NCI-H2196 (cell line): ENCODE results near the gene KRT71.
A peak's percentile ranks its signal among the peaks of the same experiment; 100 is the strongest.
"Not testable (repeated sequence)": the region's sequence is repeated elsewhere in the genome, so short reads cannot be mapped to it uniquely, and the experiment has no call there.

ENCODE experiments used
- DNase-seq: peaks from one replicate; lab custom pipeline; 2025; ENCODE audit not compliant: unreplicated experiment; lab: John Stamatoyannopoulos, UW

KRT71 gene

DNA sequence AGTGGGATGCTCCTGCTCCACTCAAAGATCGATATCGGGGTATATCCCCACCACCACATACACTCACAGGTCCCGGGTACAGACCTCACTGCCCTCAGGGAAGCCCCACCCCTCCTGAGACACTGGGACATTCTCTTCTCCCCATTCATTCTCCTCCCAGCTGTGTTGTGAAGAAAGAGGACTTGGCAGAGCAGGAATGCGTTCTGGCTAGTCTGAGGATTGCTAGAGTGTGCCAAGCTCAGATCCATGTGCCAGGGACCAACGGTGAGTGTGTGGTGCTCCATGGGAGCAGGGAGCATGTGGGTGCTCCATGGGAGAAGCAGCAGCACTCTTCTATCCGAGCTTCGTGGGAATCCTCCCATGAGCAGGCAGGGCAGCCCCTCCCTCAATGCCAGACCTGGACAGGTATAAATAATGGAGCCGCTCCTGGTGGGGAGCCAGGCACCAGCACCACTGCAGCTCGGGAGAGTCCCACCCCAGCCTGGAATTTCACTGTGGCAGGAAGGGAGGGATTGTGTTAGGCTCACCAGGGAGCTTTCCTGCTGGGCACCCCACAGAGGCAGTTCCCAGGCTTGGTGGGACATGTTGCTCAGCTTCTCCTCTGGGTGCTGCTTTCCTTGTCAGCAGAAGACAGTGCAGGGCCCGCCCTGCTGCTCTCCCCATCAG, 30.5 kb downstream of the KRT71 start:
- no peak for DNase-seq

- DNase-seq = no peak
Measured at GRCh38 chr12:52521568-52522266, 31.2 kb downstream of the KRT71 start.

GRCh38 chr12:52521175-52521567, 31.8 kb downstream of the KRT71 start:
- DNase-seq = no peak

GRCh38 chr12:52519826-52520662, 32.9 kb downstream of the KRT71 start, which contains the start of gene KRT5:
Gene KRT5, minus strand, starts transcription at chr12:52520394. Its CDS starts 98 bp downstream, at chr12:52520296.
- no peak for DNase-seq

- no peak for DNase-seq
Measured at GRCh38 chr12:52519387-52519703, 33.6 kb downstream of the KRT71 start.

DNA sequence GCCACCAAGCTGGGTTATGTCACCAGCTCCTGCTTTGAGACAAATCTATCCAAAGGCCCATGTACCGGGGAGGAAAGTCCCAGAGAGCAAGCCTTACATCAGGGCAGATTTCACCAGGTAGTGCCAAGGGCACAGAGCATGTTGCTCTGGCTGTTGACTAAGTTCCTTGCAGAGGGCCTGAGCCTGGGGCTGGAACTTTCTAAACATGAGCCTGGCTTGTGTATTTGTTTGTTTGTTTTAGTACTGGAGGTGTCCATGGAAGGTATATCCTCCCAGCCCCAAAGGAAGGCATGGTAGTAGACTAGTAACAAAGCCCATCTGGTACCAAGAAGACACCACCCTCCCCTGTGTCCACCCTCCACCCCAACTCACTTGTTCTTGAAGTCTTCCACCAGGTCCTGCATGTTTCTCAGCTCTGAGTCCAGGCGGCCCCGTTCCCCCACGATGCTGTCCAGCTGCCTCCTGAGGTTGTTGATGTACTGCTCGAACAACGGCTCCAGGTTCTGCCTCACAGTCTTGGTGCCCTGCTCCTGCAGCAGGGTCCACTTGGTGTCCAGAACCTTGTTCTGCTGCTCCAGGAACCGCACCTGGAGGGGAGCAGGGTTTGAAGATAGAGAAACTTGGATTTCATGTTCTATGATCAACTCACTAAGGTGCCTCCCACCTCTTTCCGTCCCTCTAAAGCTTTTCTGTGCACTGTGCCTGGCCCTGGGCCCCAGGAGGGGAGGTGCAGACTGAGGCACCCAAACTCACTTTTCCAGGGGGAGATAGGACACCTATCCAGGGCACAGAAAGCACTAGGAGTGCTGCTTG, 34.2 kb downstream of the KRT71 start:
- DNase-seq = no peak

DNA sequence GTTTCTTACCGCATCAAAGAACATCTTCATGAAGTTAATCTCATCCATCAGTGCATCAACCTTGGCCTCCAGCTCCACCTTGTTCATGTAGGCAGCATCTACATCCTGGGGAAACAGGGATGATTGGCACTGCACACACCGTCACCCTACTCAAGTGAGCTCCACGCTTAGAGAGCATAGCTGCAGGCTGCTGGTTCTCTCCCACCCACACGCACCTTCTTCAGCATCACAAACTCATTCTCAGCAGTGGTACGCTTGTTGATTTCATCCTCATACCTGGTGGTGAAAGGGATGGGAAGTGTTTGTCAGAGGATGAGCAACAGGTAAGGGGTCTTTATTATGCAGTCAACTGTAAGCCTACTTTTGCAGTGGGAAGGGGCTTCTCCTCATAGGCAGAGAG, 35.1 kb downstream of the KRT71 start:
- DNase-seq = no peak

GRCh38 chr12:52517005-52517835, 35.7 kb downstream of the KRT71 start:
- no peak for DNase-seq

- no peak for DNase-seq
Measured at GRCh38 chr12:52515927-52516831, 36.8 kb downstream of the KRT71 start.

GRCh38 chr12:52515319-52515646, 37.7 kb downstream of the KRT71 start:
- no peak for DNase-seq

DNA sequence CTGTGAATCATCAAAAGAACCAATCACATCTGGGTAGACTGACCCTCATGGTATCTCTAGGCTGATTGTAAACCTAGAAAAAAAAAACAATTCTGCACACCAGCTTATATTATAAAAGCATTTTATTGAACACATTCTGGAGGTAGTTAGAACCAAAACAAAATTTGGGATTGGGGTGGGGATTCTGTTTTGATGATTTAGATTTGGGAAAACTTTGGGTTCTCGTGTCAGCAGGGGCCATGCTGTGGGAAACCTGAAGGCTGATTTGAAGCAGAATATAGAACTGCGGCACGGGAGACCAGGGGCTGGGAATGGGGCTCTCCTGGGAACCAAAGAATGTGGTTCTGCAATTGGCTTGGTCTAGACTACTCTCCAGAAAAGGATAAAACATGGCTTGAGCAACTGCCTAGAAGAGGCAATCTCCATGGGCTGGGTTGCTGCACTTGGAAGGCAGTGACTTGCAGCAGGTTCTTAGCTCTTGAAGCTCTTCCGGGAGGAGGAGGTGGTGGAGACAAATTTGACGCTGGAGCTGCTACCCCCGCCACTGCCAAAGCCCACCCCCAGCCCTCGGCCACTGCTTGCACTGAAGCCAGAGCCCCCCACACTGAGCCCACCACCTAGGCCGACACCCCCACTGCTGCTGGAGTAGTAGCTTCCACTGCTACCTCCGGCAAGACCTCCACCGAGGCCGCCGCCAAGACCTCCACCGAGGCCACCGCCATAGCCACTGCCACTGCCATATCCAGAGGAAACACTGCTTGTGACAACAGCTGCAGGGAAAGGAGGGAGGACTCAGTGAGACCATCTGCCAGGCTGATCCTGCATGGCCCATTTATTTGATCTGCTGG, 38.2 kb downstream of the KRT71 start:
- DNase-seq = no peak

GRCh38 chr12:52513736-52514135, 39.2 kb downstream of the KRT71 start:
- no peak for DNase-seq

GRCh38 chr12:52508211-52508610, 44.7 kb downstream of the KRT71 start:
- no peak for DNase-seq

DNA sequence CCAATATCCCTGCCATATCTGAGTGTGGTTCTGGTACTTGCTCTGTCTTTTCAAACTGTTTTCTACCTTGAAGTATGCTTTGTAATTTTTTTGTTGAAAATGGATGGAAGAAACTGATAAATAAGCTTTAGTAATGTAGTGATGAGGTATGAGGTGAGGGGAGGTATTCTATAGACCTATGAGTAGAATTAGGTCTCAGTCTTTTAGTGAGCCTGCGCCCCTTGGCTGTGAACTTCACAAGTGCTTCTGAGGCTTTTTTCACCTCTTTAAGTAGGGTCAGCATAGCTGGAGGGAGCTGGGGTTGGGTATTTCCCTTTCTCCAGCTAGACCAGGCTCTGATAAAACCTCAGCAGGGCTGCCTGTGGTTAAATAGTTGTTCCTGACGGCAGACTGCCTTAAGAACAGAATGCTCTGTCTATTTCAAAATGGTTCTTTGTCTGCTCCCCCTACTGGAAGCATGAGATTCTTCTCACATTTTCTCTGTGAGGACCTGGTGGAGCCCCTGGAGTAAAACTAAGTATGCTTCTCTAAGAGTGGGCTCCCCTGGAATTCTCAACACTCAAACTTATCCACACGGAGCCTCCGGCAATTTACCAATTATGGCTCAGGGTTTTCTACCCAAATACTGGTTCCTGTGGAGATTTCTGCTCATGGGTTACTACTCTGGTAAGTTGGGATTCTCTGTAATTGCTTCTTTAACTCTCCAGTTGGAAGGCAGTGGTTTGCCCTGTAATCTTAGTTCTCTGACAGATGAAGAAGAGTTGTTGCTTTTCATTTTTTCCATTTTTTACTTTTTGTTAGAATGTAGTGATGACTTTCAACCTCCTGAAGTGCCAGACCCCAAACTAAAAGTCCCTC, 45.9 kb downstream of the KRT71 start:
- peak; percentile 14 for DNase-seq

- no peak for DNase-seq
Measured at GRCh38 chr12:52502877-52503276, 50.1 kb downstream of the KRT71 start.

- DNase-seq = no peak
Measured at GRCh38 chr12:52501490-52501889, 51.5 kb downstream of the KRT71 start.

DNA sequence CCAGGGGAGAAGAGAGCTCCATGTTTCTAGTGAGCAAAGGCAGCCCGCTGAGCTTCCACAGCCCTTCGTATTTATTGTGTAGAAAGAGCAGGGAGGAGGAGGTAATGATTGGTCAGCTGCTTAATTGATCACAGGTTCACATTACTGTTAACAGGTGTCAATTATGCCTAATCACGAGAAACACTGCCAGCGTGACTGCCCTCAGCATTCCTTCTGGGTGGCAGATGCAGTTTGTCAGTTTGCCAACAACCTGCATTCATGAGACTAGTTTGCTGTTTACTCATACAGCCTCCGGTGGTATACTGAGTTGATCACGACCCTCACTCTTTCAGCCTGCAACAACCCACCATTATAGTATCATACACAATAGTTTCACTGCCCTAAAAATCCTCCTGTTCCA, 52.4 kb downstream of the KRT71 start:
- not testable (repeated sequence) for DNase-seq
